NCI-H748 (cell line): ENCODE results near the gene DMAC2L.

Experiments
- DNase-seq: peaks from one replicate; lab custom pipeline; 2025; ENCODE audit not compliant: unreplicated experiment; lab: John Stamatoyannopoulos, UW

Gene DMAC2L

DNA sequence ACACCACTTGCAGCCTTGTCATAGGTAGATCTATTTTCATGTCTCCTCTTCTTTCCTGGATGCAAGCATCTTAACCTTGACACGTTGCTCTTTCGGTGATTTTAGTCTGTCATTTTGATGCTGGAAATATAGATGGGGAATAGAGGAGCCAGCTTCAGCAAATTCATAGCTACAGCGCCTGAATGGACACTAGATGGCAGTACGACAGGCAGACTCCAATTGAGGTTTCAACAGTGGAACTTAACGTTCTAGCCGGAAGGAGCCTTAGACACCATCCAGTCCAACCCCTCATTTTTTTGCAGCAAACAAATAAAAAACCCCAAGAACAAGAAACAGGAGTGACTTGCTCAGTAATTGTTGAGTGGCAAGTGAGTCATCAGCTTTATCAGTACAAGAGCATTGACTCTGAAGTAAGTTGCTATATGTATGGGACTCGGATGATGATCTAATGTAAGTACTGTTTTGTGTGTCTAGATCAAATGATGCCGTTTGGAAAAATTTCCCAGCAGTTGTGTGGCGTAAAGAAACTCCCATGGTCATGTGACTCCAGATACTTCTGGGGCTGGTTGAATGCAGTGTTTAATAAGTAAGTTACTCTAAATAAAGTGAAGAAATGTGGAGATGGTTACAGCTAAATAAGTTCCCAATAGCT is 9.0 kb downstream of the DMAC2L start:
- DNase-seq: peak; percentile 84

DNA sequence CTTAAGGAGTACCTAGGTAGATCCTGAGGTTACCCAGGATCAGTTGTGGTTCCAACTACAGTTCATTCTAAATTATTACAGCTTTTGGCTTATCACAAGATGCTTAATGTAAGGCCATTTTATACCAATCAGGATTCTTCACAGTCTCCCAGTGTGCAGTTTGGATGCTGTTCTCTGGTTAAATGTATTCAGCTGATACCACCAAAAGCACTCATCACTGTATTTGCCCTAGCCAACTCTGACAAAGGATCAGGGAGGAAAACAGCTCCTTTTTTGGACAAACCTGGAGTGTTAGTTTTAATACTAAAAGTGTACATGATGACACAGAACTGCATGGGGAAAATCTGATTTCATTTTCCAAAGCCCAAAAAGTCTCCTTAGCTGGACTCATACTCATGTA is 19.5 kb downstream of the DMAC2L start:
- no peak for DNase-seq

GRCh38 chr14:50333014-50333509 is 20.9 kb downstream of the DMAC2L start:
- no peak for DNase-seq

GRCh38 chr14:50334211-50334610 is 22.1 kb downstream of the DMAC2L start:
- no peak for DNase-seq

- peak; percentile 96 for DNase-seq
Observed at GRCh38 chr14:50335389-50335788, 23.3 kb downstream of the DMAC2L start.

DNA sequence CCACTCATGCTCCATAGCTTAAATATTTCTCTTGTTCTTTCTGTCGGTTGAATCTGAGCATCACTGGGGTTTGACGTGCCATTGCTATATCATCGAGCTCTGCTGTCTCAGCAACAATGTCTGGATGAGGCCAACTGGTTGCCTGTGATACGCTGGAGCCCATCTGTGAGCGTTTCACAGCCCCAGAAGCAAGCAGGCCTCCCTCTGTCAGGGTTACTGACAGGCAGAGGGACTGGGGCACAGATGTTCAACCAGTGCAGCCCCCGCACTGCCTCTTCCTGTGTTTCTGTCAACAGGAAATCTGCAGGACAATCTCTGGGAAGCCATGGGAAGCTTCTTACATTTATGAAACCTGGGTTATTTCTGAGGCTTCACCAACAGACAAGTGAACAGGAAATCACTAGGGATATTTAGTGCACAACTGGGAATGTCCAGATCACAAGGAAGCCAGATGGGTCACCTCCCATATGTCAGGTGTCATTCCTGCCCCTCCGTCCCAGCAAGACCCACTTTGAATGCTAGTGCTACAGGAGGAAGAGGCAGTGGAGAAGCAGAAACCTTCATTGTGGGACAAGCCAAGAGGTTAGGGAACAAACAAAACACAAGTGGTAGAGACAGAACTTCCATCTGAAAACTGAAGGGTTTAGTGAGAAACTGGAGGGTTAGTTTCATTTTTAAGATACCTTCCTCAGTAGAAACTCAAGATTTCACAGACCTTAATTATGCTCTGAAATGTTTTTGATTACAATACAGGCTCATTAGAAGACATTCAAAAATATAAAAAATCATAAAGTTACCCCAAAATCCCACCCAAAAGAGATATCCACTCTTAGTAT is 24.1 kb downstream of the DMAC2L start:
- DNase-seq: peak; percentile 37

- no peak for DNase-seq
Observed at GRCh38 chr14:50338587-50338986, 26.5 kb downstream of the DMAC2L start.

DNA sequence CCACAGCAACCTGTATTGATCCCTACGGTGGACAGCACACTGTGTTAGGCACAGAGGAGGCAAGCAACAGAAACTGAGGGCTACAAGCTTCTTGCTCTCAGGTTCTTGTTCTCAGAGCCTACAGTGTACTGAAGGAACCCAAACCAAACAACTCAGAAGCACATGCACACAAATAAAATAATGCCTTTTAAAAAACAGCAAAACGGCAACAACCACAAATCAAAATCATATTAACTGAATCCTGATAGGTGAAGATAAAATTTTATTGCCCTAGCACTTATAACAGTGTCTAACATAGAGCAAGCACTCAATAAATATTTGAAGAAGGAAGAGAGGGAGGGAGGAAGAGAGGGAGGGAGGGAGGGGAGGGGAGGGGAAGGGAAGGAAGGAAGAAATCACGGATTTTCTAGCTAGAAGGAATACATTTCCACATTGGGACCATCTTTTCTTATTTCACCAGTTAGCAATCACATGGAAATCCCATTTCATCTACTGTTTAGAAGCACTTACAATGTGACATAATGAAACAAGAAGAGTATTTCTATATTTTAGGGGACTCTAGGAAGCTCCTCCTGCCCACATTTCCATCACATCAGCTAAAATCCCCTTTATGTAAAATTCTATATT is 27.2 kb downstream of the DMAC2L start:
- DNase-seq: no peak

- DNase-seq: no peak
Observed at GRCh38 chr14:50340045-50340444, 27.9 kb downstream of the DMAC2L start.

DNA sequence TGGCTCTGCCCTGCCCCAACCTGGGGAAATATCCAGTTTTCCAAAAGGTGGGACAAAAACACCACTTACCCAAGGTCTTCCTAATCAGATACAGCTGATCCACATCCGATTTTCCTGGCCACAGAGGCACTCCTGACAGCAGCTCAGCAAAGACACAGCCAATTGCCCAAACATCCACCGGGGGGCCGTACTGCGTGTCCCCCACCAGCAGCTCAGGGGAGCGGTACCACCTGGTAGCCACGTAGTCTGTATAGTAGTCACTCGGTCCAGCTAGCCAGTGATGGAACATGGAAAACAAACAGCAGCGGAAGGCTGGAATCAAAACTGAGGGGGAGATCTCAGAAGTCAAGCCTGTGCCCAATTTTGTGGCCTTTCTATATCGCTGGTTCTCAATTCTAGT is 28.8 kb downstream of the DMAC2L start:
- DNase-seq: no peak

DNA sequence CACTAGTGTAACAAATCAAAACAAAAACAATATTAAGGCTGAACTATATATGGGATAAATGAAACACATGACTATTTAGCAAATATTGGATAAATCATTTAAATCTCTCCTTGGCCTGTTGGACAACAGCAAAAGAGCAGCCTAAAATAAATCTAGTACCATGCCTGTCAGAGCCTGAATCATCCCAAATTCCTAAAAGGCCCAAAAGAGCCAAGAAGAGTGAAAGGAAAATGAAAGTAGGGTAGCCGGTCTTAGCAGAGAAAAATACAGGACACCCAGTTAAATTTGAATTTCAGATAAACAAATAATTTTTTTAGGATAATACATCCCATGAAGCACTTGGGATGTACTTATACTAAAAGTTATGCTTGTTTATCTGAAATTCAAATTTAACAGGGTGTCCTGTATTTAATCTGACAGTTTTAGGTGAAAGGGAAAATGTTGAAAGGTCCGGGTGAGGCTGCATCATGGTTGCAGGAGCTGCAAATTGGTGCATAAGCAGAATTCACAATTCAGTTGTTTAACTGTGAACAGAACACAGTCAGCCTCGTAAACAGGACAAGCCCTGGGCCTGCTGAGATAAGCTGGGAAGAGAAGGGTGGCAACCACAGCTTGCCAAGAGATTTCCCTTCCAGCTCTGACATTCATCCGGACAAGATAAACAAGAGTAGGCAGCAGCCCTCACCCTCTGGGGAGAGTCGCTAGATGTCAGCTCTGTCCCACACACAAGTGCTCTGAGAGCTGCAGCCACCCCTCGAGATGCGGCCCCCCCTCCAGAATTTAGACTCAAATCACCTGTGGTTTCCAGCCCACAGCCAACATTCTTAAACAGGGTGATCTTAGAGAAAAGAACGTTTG is 30.3 kb downstream of the DMAC2L start:
- DNase-seq: peak; percentile 19

DNA sequence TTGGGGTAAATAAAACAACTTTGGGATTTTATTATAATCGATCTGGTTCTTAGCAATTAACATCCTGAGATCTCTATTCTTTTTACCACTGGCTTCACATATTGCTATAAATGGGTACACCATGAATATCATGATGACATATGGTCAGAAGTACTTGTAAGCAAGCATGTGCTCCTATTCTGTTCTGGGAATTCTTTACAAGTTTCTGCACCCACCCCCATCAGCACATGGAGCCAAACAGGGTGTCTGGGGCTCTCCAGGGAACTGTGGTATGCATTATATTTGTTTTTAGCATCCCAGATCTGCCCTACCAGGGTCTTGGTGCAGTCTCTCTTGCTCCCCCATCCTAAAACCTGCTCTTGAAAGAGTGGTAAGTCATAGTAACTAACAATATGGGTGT is 31.3 kb downstream of the DMAC2L start:
- no peak for DNase-seq

GRCh38 chr14:50344116-50344775 is 32.1 kb downstream of the DMAC2L start:
- no peak for DNase-seq

GRCh38 chr14:50344876-50345563 is 32.9 kb downstream of the DMAC2L start:
- no peak for DNase-seq

GRCh38 chr14:50345846-50346422 is 33.8 kb downstream of the DMAC2L start:
- no peak for DNase-seq

DNA sequence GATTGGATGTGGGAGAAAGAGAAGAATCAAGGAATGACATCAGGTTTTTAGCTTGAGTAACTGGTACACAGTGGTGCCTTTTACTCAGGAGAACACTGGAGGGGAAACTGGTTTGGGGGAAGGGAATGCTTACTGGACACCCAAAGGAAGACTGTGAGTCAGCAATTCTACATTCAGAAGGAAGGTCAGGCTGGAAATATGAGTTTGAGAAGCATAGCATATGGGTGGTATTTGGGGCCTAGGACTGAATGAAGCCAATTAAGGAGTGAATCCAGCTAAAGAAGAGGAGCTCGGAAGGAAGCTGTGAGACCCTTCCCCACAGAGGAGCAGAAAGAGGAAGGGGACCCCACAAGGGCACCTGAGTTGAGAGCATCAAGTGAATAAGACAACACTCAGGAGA is 35.4 kb downstream of the DMAC2L start:
- DNase-seq: no peak

- DNase-seq: no peak
Observed at GRCh38 chr14:50348933-50349332, 36.8 kb downstream of the DMAC2L start.

GRCh38 chr14:50350975-50351374 is 38.9 kb downstream of the DMAC2L start:
- DNase-seq: no peak

DNA sequence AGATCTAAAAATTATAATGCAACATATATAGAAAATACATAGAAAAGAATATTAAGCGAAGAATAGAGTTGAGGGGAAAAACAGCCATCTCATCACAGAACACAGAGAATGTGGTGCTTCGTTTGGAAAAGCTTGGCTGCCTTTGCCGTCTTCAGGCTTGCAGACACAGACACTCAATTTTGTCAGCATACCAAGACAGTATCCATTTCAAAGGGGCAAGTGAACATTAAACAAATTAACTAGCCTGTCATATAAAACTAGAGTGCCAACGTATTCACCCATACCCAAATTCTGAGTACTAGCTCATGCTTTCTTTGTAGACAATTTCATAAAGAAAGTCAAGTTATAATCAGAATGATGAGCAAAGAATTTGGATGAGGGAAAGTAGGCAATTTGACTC is 40.5 kb downstream of the DMAC2L start:
- no peak for DNase-seq

GRCh38 chr14:50353126-50353525 is 41.0 kb downstream of the DMAC2L start:
- DNase-seq: no peak
